GM18505 (cell line): ENCODE measurements around the gene DAD1.
"Not testable (repeated sequence)": the region's sequence is repeated elsewhere in the genome, so short reads cannot be mapped to it uniquely, and the experiment has no call there.

Experiments
- ATAC-seq: cut with Tn5 transposase; IDR thresholded peaks from one replicate; pipeline ENCODE4 v1.9.1; 2021; ENCODE audit not compliant: unreplicated experiment
- POLR2A ChIP-seq: IDR thresholded peaks from 4 replicates; pipeline ENCODE4 v1.6.1; 2011; ENCODE audit warnings: borderline replicate concordance; ENCODE audit not compliant: insufficient read depth, insufficient read length; ENCODE audit errors: extremely low read depth

DAD1 gene

GRCh38 chr14:22549981-22550673 is 38.9 kb downstream of the DAD1 start:
- peak; percentile 52 for ATAC-seq
- peak; percentile 46 for TF ChIP-seq POLR2A

- ATAC-seq = no peak
- no peak for TF ChIP-seq POLR2A
Measured at GRCh38 chr14:22549324-22549962, 39.6 kb downstream of the DAD1 start.

DNA sequence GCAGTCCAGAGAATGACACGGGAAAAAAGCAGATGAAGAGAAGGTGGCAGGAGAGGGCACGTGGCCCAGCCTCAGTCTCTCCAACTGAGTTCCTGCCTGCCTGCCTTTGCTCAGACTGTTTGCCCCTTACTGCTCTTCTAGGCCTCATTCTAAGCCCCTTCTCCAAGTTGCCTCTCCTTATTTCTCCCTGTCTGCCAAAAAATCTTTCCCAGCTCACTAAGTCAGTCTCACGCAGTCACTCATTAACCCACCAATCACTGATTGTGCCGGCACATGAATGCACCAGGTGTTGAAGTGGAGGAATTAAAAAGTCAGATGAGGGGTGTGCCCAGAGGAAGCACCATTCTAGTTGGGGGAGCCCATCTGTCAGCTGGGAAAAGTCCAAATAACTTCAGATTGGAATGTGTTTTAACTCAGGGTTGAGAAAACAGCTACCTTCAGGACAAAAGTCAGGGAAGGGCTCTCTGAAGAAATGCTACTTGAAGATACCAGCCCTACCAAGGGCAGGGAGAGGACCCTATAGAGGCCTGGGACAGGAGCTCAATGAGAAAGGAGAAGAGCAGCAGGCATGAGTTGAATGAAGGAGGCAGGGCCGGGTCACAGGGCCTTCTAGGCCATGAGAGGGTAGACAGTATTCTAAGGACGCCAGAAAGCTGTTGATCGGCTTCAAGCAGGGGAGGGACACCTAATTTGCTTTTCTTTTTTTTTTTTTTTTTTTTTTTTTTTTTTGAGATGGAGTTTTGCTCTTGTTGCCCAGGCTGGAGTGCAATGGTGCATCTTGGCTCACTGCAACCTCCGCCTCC is 40.9 kb downstream of the DAD1 start:
- no peak for TF ChIP-seq POLR2A
- ATAC-seq = no peak

- no peak for ATAC-seq
- TF ChIP-seq POLR2A = no peak
Measured at GRCh38 chr14:22547313-22547947, 41.6 kb downstream of the DAD1 start.

DNA sequence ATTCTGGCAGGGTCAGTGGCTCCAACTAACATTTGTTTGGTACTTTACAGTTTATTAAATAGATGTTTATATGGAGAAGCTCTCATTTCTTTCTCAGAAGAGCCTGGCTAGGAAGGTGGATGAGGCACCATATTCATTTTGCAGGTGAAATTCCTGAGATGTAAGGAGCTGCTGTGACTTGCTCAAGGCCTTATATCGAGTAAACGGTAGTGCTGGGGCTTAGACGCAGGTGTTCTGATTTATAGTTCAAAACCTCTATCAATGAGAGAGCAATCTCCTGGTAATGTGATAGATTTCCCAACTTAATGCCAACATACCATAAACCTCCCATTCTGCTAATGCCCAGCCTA is 42.3 kb downstream of the DAD1 start:
- ATAC-seq = no peak
- no peak for TF ChIP-seq POLR2A

DNA sequence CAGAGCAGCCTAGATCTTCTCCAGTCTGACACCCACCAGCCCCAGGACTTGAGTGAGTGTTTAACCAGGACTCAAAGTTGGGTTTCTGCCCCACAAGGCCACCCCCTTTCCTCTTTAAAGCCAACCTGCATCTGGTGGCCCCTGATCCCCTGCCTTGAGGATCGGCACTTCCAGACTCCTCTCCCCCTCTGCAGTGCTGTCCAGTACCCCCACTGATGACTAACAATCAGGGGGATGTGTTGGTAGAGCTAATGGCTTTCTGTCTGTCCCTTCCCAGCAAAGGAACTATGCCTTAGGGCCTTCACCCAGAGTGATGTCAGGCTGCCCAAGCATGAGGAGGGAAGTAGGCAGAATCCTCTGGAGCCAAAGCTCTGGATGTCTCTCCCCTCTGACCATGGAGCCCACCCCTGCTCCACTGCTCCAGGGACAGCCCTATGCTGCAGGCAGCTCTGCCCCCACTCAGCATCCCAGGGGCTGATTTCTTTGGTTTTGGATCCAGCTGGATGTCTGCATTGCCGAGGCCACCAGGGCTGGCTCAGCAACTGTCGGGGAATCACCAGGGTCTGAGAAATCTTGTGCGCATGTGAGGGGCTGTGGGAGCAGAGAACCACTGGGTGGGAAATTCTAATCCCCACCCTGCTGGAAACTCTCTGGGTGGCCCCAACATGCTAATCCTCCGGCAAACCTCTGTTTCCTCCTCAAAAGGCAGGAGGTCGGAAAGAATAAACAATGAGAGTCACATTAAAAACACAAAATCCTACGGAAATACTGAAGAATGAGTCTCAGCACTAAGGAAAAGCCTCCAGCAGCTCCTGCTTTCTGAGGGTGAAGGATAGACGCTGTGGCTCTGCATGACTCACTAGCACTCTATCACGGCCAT is 42.9 kb downstream of the DAD1 start:
- no peak for ATAC-seq
- TF ChIP-seq POLR2A = no peak

- TF ChIP-seq POLR2A = no peak
- ATAC-seq = no peak
Measured at GRCh38 chr14:22544881-22545420, 44.1 kb downstream of the DAD1 start.

DNA sequence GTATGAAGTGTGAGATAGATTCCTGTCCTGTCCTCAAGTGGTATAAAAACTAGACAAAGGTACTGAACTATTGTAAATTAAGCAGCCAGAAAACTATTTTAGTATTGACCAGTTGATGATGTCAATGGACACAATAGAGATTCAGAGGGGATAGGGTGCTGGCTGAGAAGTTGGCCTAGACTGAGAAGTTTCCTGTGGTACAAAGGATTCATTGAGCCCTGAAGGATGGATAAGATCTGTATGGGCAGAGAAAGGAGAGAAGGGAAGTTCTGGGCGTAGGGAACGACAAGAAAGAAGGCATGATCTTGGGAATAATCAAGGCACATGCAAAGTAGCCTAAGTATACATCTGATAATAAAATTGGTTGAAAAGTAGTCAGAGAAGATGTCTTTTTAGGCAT is 44.6 kb downstream of the DAD1 start:
- TF ChIP-seq POLR2A = no peak
- no peak for ATAC-seq

DNA sequence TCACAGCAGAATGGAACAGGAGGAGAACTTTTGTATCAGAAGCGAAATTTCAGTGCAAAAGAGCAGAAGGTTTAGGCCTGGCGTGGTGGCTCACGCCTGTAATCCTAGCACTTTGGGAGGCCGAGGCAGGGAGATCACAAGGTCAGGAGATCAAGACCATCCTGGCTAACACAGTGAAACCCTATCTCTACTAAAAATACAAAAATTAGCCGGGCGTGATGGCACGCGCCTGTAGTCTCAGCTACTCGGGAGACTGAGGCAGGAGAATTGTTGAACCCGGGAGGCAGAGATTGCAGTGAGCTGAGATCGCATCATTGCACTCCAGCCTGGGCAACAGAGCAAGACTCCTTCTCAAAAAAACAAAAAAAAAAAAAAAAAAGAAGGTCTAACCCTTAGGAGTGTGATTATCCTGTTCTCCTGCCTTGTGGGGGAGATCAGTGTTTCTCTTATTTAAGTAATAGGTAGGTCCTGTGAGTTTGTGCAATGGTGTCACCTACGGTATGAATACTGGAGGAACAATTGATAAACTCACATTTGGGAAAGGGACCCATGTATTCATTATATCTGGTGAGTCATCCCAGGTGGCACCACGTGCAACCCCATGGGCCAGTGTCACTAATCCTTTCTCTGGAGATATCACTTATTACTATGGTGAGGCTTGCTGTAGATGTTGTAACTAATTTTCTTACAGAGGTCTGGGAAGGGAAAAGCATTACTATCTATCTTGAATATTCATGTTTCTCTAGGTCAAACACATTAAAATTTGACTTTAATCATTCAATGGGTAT is 45.3 kb downstream of the DAD1 start:
- ATAC-seq = not testable (repeated sequence)

DNA sequence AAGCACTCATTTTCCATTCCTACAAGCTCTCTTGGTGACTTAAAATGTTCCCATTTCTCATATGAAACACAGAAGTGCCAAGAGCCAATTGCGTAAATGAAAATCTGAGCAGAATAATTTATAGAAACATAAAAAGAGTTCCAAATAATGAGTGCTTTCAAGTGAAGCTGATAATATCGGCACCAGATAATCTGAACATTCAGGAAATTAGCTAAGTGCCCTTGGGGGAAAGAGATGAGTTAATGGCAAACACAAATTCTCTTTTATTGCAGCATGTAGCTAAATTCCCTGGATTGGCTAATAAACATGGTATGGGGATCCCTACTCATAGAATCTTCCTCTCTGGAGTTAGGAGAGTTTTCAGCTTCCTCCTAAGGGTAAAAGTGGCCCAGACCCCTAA is 46.7 kb downstream of the DAD1 start:
- no peak for ATAC-seq

DNA sequence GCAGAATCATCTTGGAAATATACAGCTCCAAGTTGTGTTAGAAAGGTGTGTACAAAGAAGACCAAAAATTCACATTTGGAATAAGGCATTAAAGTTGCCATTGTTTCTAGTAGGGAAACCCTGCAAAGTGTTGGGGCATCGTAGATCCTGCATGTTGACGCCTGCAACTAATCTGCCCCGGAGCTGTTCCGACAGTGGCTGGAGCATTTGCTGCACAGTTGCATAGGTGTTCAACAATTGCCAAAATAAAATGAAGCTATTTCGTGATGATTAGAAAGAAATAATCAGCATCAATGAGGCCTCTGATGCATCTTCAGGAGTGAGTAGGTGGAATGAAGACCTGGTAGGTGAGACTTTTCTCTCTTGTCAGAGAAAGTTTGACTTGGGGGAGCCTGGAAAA is 47.3 kb downstream of the DAD1 start:
- no peak for TF ChIP-seq POLR2A
- ATAC-seq = no peak

More for the DNA sequence above, 46.7 kb downstream of the DAD1 start:
- TF ChIP-seq POLR2A = no peak
